ENCODE data around the gene ALKBH1. TPM values are rescaled to one million over a fixed set of nuclear protein-coding genes. Genes with fewer than 3 reads are reported as not detected.
"Not testable (repeated sequence)": the region's sequence is repeated elsewhere in the genome, so short reads cannot be mapped to it uniquely, and the experiment has no call there.

The ALKBH1 gene
- total RNA-seq, 2 experiments from 2014 or later = 5.6 to 8.5 TPM

- H3K9me3 Mint-ChIP-seq = no peaks in the 10 kb centered on the region
- no peaks in the 10 kb centered on the region for H3K27me3 ChIP-seq (ENCODE audit: control insufficient read depth in 1 of 2, insufficient read depth in 2 of 2, low read length in 2 of 2)
- no peaks in the 10 kb centered on the region for H3K9me3 ChIP-seq (ENCODE audit: control insufficient read depth in 1 of 2, insufficient read depth in 1 of 2, low read length in 2 of 2)
- intact Hi-C loops (cut with DNase I, micrococcal nuclease) = loop anchor here in 1 of 2 experiments (2.0 kb wide), 1 partner anchor 22 kb away; no protein-coding TSS in a partner anchor
- CTCF ChIA-PET = no interaction called here
- peak overlapping the region; percentile 61 for H3K4me3 ChIP-seq (ENCODE audit: low read length)
- peaks cover 9% of the 10 kb centered on the region for H3K4me1 ChIP-seq (ENCODE audit: insufficient read depth, low read length)
- H3K27ac ChIP-seq (ENCODE audit: low read depth in 1 of 2, low read length in 2 of 2) = no peak overlapping the region
- no peak for ATAC-seq (ENCODE audit: poor library complexity)
- H3K36me3 ChIP-seq (ENCODE audit: insufficient read depth, low read length) = no peaks in the 10 kb centered on the region
- H3K4me3 Mint-ChIP-seq = peak overlapping the region; percentile 93
- no peaks in the 10 kb centered on the region for H3K36me3 Mint-ChIP-seq (ENCODE audit: low read depth)
- H3K27ac Mint-ChIP-seq = peak overlapping the region; percentile 92
- H3K4me1 Mint-ChIP-seq (ENCODE audit: low read depth) = peaks cover 15% of the 10 kb centered on the region
- POLR2A ChIA-PET = no interaction called here
- DNase-seq = no peak
- TF ChIP-seq CTCF (IDR thresholded peaks at IDR 0.05) = no peak
- no peaks in the 10 kb centered on the region for H3K27me3 Mint-ChIP-seq
Observed at GRCh38 chr14:77640756-77641533, 66.9 kb downstream of the ALKBH1 start.

GRCh38 chr14:77638771-77639171, 69.1 kb downstream of the ALKBH1 start:
- CTCF ChIA-PET = no interaction called here
- no peak for ATAC-seq (ENCODE audit: poor library complexity)
- no peak overlapping the region for H3K27ac Mint-ChIP-seq

GRCh38 chr14:77635869-77636268, 72.0 kb downstream of the ALKBH1 start:
- H3K4me3 ChIP-seq (ENCODE audit: low read length); H3K9me3 ChIP-seq (ENCODE audit: control insufficient read depth in 1 of 2, insufficient read depth in 1 of 2, low read length in 2 of 2); H3K9me3 Mint-ChIP-seq; DNase-seq; H3K36me3 ChIP-seq (ENCODE audit: insufficient read depth, low read length); POLR2A ChIA-PET; ATAC-seq (ENCODE audit: poor library complexity); H3K4me1 Mint-ChIP-seq (ENCODE audit: low read depth); H3K27ac ChIP-seq (ENCODE audit: low read depth in 1 of 2, low read length in 2 of 2); H3K27ac Mint-ChIP-seq; H3K27me3 Mint-ChIP-seq; H3K4me1 ChIP-seq (ENCODE audit: insufficient read depth, low read length); CTCF ChIA-PET; intact Hi-C loops (cut with DNase I, micrococcal nuclease); H3K4me3 Mint-ChIP-seq; H3K36me3 Mint-ChIP-seq (ENCODE audit: low read depth); H3K27me3 ChIP-seq (ENCODE audit: control insufficient read depth in 1 of 2, insufficient read depth in 2 of 2, low read length in 2 of 2): not testable (repeated sequence)

More at GRCh38 chr14:77638771-77639171, 69.1 kb downstream of the ALKBH1 start:
- intact Hi-C loops (cut with DNase I, micrococcal nuclease) = no loop called here
- H3K36me3 Mint-ChIP-seq (ENCODE audit: low read depth) = no peaks in the 10 kb centered on the region
- H3K4me3 Mint-ChIP-seq = no peak overlapping the region
- Histone ChIP-seq H3K4me3 (ENCODE audit: low read length) (no peak overlapping the region), H3K36me3 (ENCODE audit: insufficient read depth, low read length) (no peaks in the 10 kb centered on the region), H3K4me1 (ENCODE audit: insufficient read depth, low read length) (peaks cover 9% of the 10 kb centered on the region), H3K9me3 (ENCODE audit: control insufficient read depth in 1 of 2, insufficient read depth in 1 of 2, low read length in 2 of 2) (peaks cover 0 to 4% of the 10 kb centered on the region in 2 experiments), H3K27me3 (ENCODE audit: control insufficient read depth in 1 of 2, insufficient read depth in 2 of 2, low read length in 2 of 2) (no peaks in the 10 kb centered on the region), H3K27ac (ENCODE audit: low read depth in 1 of 2, low read length in 2 of 2) (no peak overlapping the region)
- POLR2A ChIA-PET = no interaction called here
- H3K27me3 Mint-ChIP-seq = no peaks in the 10 kb centered on the region
- no peak for DNase-seq
- TF ChIP-seq CTCF (IDR thresholded peaks at IDR 0.05) = no peak
- H3K9me3 Mint-ChIP-seq = no peaks in the 10 kb centered on the region
- H3K4me1 Mint-ChIP-seq (ENCODE audit: low read depth) = peaks cover 15% of the 10 kb centered on the region

GRCh38 chr14:77635466-77635865, 72.4 kb downstream of the ALKBH1 start:
- H3K27me3 Mint-ChIP-seq, CTCF ChIA-PET: not testable (repeated sequence)

More at GRCh38 chr14:77635466-77635865, 72.4 kb downstream of the ALKBH1 start:
- POLR2A ChIA-PET; H3K27ac Mint-ChIP-seq; H3K9me3 Mint-ChIP-seq; H3K27ac ChIP-seq (ENCODE audit: low read depth in 1 of 2, low read length in 2 of 2); H3K4me3 Mint-ChIP-seq; H3K36me3 Mint-ChIP-seq (ENCODE audit: low read depth); H3K4me3 ChIP-seq (ENCODE audit: low read length); H3K4me1 Mint-ChIP-seq (ENCODE audit: low read depth); H3K4me1 ChIP-seq (ENCODE audit: insufficient read depth, low read length); DNase-seq; H3K9me3 ChIP-seq (ENCODE audit: control insufficient read depth in 1 of 2, insufficient read depth in 1 of 2, low read length in 2 of 2); ATAC-seq (ENCODE audit: poor library complexity); H3K36me3 ChIP-seq (ENCODE audit: insufficient read depth, low read length); H3K27me3 ChIP-seq (ENCODE audit: control insufficient read depth in 1 of 2, insufficient read depth in 2 of 2, low read length in 2 of 2); intact Hi-C loops (cut with DNase I, micrococcal nuclease): not testable (repeated sequence)

Measured in CD4-positive, alpha-beta T cell (primary cell).